ENCODE measurements around the gene ZCCHC14. TPM values are rescaled to one million over a fixed set of nuclear protein-coding genes. Genes with fewer than 3 reads are reported as not detected.

ZCCHC14 gene
- total and polyA plus RNA-seq, 2 of the 13 experiments (the other 11 are each of a cell fraction or from before 2014, with no cell fraction given): 12.4 to 12.5 TPM

DNA sequence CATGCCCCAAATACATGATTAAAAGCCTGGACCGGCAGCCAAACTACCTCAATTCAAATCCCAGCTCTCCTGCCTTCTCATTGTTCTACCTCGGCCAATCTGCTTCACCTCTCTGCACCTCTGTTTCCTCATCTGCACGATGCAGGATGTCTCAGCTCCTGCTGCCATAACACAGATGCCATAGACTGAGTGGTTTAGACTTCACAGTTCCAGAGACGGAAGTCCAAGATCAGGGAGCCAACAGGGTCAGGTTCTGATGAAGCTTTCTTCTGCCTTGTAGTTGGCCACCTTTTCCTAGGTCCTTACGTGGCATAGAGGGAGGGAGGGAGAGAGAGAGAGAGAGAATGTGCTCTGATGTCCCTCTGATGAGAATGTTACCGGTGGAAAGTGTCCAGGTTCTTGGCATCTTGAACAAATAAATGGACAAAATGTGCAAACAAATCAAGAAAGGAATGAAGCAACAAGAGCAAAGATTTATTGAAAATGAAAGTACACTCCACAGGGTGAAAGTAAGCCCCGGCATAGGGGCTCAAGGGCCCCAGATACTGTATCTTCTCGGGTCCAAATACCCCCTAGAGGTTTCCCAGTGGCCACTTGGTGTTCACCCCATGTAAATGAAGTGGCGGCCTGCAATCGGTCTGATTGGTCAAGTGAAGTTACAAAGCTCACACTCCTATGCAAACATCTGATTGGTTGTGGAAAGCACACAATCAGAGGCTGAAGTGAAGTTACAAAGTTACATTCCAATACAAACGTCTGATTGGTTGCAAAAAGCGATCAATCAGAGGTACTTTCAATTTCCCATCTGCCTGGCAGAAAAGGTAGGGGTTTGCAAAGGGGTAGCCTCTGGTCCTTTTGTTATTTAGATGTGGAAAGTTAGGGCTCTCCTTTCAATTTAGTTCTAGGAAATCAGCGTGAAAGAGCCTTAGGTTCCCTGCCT lies 43.3 kb upstream of the ZCCHC14 start (continued):
- TF ChIP-seq, protein P1, sequence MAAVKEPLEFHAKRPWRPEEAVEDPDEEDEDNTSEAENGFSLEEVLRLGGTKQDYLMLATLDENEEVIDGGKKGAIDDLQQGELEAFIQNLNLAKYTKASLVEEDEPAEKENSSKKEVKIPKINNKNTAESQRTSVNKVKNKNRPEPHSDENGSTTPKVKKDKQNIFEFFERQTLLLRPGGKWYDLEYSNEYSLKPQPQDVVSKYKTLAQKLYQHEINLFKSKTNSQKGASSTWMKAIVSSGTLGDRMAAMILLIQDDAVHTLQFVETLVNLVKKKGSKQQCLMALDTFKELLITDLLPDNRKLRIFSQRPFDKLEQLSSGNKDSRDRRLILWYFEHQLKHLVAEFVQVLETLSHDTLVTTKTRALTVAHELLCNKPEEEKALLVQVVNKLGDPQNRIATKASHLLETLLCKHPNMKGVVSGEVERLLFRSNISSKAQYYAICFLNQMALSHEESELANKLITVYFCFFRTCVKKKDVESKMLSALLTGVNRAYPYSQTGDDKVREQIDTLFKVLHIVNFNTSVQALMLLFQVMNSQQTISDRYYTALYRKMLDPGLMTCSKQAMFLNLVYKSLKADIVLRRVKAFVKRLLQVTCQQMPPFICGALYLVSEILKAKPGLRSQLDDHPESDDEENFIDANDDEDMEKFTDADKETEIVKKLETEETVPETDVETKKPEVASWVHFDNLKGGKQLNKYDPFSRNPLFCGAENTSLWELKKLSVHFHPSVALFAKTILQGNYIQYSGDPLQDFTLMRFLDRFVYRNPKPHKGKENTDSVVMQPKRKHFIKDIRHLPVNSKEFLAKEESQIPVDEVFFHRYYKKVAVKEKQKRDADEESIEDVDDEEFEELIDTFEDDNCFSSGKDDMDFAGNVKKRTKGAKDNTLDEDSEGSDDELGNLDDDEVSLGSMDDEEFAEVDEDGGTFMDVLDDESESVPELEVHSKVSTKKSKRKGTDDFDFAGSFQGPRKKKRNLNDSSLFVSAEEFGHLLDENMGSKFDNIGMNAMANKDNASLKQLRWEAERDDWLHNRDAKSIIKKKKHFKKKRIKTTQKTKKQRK (IDR thresholded peaks at IDR 0.05; ENCODE audit: low read length): no peak
- TF ChIP-seq ZNF841 (CRISPR knock-in tag; IDR thresholded peaks at IDR 0.05; ENCODE audit: borderline replicate concordance) (no peak), MTA1 (CRISPR knock-in tag; IDR thresholded peaks at IDR 0.05; ENCODE audit: borderline replicate concordance) (no peak; the same call in 1 of the 2 replicates), SMARCE1 (IDR thresholded peaks at IDR 0.05; ENCODE audit: borderline replicate concordance) (no peak), HNF4G (IDR thresholded peaks at IDR 0.05; ENCODE audit: borderline replicate concordance, low read depth, low read length) (0 out of 2 replicates have a peak, but pooled peaks have one; percentile 24), HNF4G (CRISPR knock-in tag; IDR thresholded peaks at IDR 0.05; ENCODE audit: borderline replicate concordance, low read depth) (no peak), GATAD2A (CRISPR knock-in tag; IDR thresholded peaks at IDR 0.05) (peak; percentile 59), ZNF737 (CRISPR knock-in tag; IDR thresholded peaks at IDR 0.05; ENCODE audit: borderline replicate concordance) (no peak), RNF2 (conservative IDR thresholded peaks at IDR 0.05; ENCODE audit: low read depth) (no peak), NCOR1 (IDR thresholded peaks at IDR 0.05; ENCODE audit: borderline replicate concordance, low read length) (0 out of 2 replicates have a peak, but pooled peaks have one; percentile 15), NCOA5 (CRISPR knock-in tag; IDR thresholded peaks at IDR 0.05) (no peak), KAT7 (CRISPR knock-in tag; IDR thresholded peaks at IDR 0.05; ENCODE audit: borderline replicate concordance) (no peak), KLF13 (CRISPR knock-in tag; IDR thresholded peaks at IDR 0.05) (no peak), YEATS4 (CRISPR knock-in tag; IDR thresholded peaks at IDR 0.05; ENCODE audit: borderline replicate concordance) (peak; percentile 57; the same call in 1 of the 2 replicates)
- TF ChIP-seq, protein P2, sequence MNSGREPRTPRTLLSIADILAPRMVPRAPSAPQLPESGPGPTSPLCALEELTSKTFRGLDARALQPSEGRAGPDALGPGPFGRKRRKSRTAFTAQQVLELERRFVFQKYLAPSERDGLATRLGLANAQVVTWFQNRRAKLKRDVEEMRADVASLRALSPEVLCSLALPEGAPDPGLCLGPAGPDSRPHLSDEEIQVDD (CRISPR knock-in tag; IDR thresholded peaks at IDR 0.05; ENCODE audit: borderline replicate concordance): no peak
- TF ChIP-seq, protein P3, sequence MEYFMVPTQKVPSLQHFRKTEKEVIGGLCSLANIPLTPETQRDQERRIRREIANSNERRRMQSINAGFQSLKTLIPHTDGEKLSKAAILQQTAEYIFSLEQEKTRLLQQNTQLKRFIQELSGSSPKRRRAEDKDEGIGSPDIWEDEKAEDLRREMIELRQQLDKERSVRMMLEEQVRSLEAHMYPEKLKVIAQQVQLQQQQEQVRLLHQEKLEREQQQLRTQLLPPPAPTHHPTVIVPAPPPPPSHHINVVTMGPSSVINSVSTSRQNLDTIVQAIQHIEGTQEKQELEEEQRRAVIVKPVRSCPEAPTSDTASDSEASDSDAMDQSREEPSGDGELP (IDR thresholded peaks at IDR 0.05; ENCODE audit: borderline replicate concordance, low read depth): no peak
- TF ChIP-seq, protein P4, sequence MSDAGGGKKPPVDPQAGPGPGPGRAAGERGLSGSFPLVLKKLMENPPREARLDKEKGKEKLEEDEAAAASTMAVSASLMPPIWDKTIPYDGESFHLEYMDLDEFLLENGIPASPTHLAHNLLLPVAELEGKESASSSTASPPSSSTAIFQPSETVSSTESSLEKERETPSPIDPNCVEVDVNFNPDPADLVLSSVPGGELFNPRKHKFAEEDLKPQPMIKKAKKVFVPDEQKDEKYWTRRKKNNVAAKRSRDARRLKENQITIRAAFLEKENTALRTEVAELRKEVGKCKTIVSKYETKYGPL (CRISPR knock-in tag; IDR thresholded peaks at IDR 0.05): no peak
- TF ChIP-seq, protein P5, sequence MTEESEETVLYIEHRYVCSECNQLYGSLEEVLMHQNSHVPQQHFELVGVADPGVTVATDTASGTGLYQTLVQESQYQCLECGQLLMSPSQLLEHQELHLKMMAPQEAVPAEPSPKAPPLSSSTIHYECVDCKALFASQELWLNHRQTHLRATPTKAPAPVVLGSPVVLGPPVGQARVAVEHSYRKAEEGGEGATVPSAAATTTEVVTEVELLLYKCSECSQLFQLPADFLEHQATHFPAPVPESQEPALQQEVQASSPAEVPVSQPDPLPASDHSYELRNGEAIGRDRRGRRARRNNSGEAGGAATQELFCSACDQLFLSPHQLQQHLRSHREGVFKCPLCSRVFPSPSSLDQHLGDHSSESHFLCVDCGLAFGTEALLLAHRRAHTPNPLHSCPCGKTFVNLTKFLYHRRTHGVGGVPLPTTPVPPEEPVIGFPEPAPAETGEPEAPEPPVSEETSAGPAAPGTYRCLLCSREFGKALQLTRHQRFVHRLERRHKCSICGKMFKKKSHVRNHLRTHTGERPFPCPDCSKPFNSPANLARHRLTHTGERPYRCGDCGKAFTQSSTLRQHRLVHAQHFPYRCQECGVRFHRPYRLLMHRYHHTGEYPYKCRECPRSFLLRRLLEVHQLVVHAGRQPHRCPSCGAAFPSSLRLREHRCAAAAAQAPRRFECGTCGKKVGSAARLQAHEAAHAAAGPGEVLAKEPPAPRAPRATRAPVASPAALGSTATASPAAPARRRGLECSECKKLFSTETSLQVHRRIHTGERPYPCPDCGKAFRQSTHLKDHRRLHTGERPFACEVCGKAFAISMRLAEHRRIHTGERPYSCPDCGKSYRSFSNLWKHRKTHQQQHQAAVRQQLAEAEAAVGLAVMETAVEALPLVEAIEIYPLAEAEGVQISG (CRISPR knock-in tag; IDR thresholded peaks at IDR 0.05): no peak

All from HepG2 (cell line).